Heart left ventricle (tissue), 16 donors: ENCODE results near the gene TNRC6B. TPM values are rescaled to one million over a fixed set of nuclear protein-coding genes. Genes with fewer than 3 reads are reported as not detected.

Source experiments
- ATAC-seq, 4 donors: fragments of 200-7000 bp; cut with Tn5 transposase; one replicate each; pipeline ENCODE4 v1.9.1; 2020 to 2022; ENCODE audit warnings: moderate library complexity in 4 of 4, mild to moderate bottlenecking in 3 of 4, moderate number of reproducible peaks in 1 of 4
- DNase-seq, 5 donors: peaks; one replicate each; pipeline ENCODE4 v3.0.0-alpha.2; 2020
- H3K27ac ChIP-seq, 12 donors: fragments of 200-600 bp; sonication (generic) in 4 of 12; one replicate each; pipeline versions ENCODE4 v1.5.0 to v1.8.0; 2016 to 2022; ENCODE audit warnings: mild to moderate bottlenecking in 2 of 12
- H3K27me3 ChIP-seq, 9 donors: fragments of 200-600 bp; sonication (generic) in 2 of 9; one replicate each; pipeline versions ENCODE4 v1.5.1 to v1.8.0; 2016 to 2022; ENCODE audit warnings: mild to moderate bottlenecking in 3 of 9
- H3K36me3 ChIP-seq, 9 donors: fragments of 200-600 bp; sonication (generic) in 2 of 9; one replicate each; pipeline versions ENCODE4 v1.5.0 to v1.8.0; 2018 to 2022; ENCODE audit warnings: mild to moderate bottlenecking in 2 of 9
- H3K4me1 ChIP-seq, 12 donors: fragments of 200-600 bp; sonication (generic) in 4 of 12; one replicate each; pipeline versions ENCODE4 v1.5.0 to v1.8.0; 2016 to 2022; ENCODE audit warnings: mild to moderate bottlenecking in 3 of 12
- H3K4me3 ChIP-seq, 12 donors: fragments of 200-600 bp; sonication (generic) in 4 of 12; one replicate each; pipeline versions ENCODE4 v1.5.0 to v1.8.0; 2017 to 2022; ENCODE audit warnings: mild to moderate bottlenecking in 9 of 12, moderate library complexity in 4 of 12
- H3K9me3 ChIP-seq, 12 donors: fragments of 200-600 bp; sonication (generic) in 4 of 12; one replicate each; pipeline versions ENCODE4 v1.5.0 to v1.8.0; 2016 to 2022; ENCODE audit warnings: mild to moderate bottlenecking in 1 of 12
- CTCF ChIP-seq, 12 donors: fragments of 200-600 bp; sonication (generic) in 4 of 12; IDR thresholded peaks; one replicate each; pipeline versions ENCODE4 v1.5.0 to v1.8.0; 2018 to 2022; ENCODE audit warnings: antibody characterized with exemption in 12 of 12, mild to moderate bottlenecking in 5 of 12
- POLR2A ChIP-seq, 2 donors: fragments of 450-650 bp; IDR thresholded peaks; one replicate each; pipeline ENCODE4 v1.6.1; 2017; ENCODE audit warnings: antibody characterized with exemption in 2 of 2, mild to moderate bottlenecking in 2 of 2, moderate library complexity in 2 of 2
- WGBS, 4 donors: extraction: QIAGEN DNeasy Blood & Tissue Kit in 2 of 4; methylation state at CpG; one replicate each; pipeline versions ENCODE4 v1.1.5 to v1.1.7; 2013 to 2018; 5-methylcytosine and 5-hydroxymethylcytosine counted together
- intact Hi-C, 10 donors: fragments of 100-400 bp; cut with DNase I; formaldehyde crosslinking; loops; one replicate each; pipeline versions ENCODE4 v1.11.1 to v1.14.2; 2022
- polyA plus RNA-seq, 2 donors: library from polyadenylated mRNA; stranded (reverse); fragments of 200-250 nt; gene quantifications; one replicate each; pipeline ENCODE4 v1.2.3, GENCODE V29; 2013
- total RNA-seq, 9 donors: library from RNA; depleted of rRNA in 2 of 9; stranded (reverse); fragments of >200 nt in 2 of 9; fragmentation: NEBNext Ultra II Directional in 3 of 9; extraction: Animal tissue kit (Norgen Biotek cat#: 25700) in 3 of 9; gene quantifications; one replicate each; pipeline versions ENCODE4 v1.1.0 to v1.2.4, GENCODE V29; 2016 to 2023
- donor health status: ischemic (EF 13 %, LVEDD 7.1; RV severe dilation, severe dysfunction).
- donor health status: healthy with polysubstance abuse.
- donor health status: DM: no; HTN: yes; CAD: no.
- donor health status: DM: no; HTN: no; CAD: no.
- donor health status: ischemic (EF 25% LVEDD 6.9; RV normal size, moderate dysfunction).
- donor health status: ischemic (EF 25% LVEDD 5.7; RV mildly dilated, moderate dysfunction).
- donor health status: healthy.
- donor health status: DM: yes; HTN: yes; CAD: no.
- donor health status: ischemic (EF 35%, LVEDD 5.7; RV mildly dilated, moderate dysfunction).
- donor health status: nonischemic (EF 11% LVEDD 7.7; RV severe dilation, severe dysfunction).
- donor health status: DM: yes; HTN: yes; CAD: no.
- donor health status: PGD.
- donor health status: ischemic (EF 29% LVEDD 5.4; RV normal size, mild dysfunction).
- donor health status: nonischemic (EF 23%, LVEDD 6.1; RV moderate dilation, normal function).

The TNRC6B gene
- total and polyA plus RNA-seq, 11 donors = 13.2 to 62.4 (median 39.3) TPM

DNA sequence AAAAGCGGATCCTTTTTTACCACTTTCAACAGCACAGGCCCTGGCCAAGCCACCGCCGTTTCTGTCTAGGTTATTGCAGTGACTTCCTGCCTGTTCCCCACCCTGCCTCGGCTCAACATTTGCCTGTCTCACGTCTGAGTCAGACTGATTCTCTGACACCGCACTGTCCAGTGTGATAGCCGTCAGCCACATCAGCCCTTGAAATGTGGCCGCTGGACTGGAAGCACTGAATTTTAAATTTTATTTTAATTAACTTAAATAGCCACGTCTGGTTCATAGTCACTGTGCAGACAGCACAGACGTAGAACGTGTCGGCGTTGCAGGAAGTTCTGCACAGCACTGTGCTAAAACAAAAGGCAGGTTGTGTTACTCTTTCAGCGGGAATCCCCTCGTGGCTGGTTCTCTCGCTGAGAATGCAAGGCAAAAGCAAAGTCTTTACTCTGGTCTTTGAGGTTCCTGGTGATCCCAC is 112.3 kb downstream of the TNRC6B start:
- intact Hi-C loops = loop anchor here in 2 of 10 donors (5.0 to 10.0 kb wide), 2 partner anchors 32 to 255 kb away; no protein-coding TSS in a partner anchor

GRCh38 chr22:40290516-40290915 is 112.8 kb downstream of the TNRC6B start:
- peak in 3 of 4 donors; percentile 18 to 48 (median 25) for ATAC-seq
- no peak for DNase-seq
- WGBS, 4 donors = 88 to 92% (median 89%) methylated on average over 7 of the region's 7 CpGs

More for the DNA sequence above, 112.3 kb downstream of the TNRC6B start:
- Histone ChIP-seq H3K27ac (peak overlapping the region in 3 of 12 donors; percentile 8 to 84 (median 20)), H3K27me3 (no peaks in the 10 kb centered on the region), H3K4me1 (peaks cover 0 to 20% (median 0%) of the 10 kb centered on the region in 12 donors), H3K4me3 (peak overlapping the region in 1 of 12 donors; percentile 5), H3K36me3 (peaks cover 0 to 99% (median 94%) of the 10 kb centered on the region in 9 donors), H3K9me3 (no peaks in the 10 kb centered on the region)
- TF ChIP-seq POLR2A (IDR thresholded peaks at IDR 0.05) (no peak), CTCF (IDR thresholded peaks at IDR 0.05) (no peak)
- DNase-seq = peak in 3 of 5 donors; percentile 28 to 62 (median 48)
- 56 to 77% (median 61%) methylated on average over 16 of the region's 16 CpGs for WGBS, 4 donors
- peak; percentile 24 to 82 (median 66) for ATAC-seq

GRCh38 chr22:40294696-40295095 is 117.0 kb downstream of the TNRC6B start:
- H3K4me1 ChIP-seq = peaks cover 0 to 11% (median 0%) of the 10 kb centered on the region in 12 donors
- no peak for DNase-seq
- no peak overlapping the region for H3K4me3 ChIP-seq
- TF ChIP-seq POLR2A (IDR thresholded peaks at IDR 0.05) (no peak), CTCF (IDR thresholded peaks at IDR 0.05) (no peak)
- no peaks in the 10 kb centered on the region for H3K27me3 ChIP-seq
- H3K27ac ChIP-seq = no peak overlapping the region
- WGBS, 4 donors = 97 to 98% (median 98%) methylated on average over 3 of the region's 3 CpGs
- ATAC-seq = no peak
- H3K9me3 ChIP-seq = no peaks in the 10 kb centered on the region
- peaks cover 0 to 90% (median 84%) of the 10 kb centered on the region in 9 donors for H3K36me3 ChIP-seq
- intact Hi-C loops = no loop called here

More at GRCh38 chr22:40290516-40290915, 112.8 kb downstream of the TNRC6B start:
- Histone ChIP-seq H3K27me3 (no peaks in the 10 kb centered on the region), H3K27ac (peak overlapping the region in 2 of 12 donors; percentile 8 to 84), H3K9me3 (no peaks in the 10 kb centered on the region), H3K4me3 (no peak overlapping the region), H3K36me3 (peaks cover 0 to 99% (median 93%) of the 10 kb centered on the region in 9 donors), H3K4me1 (peaks cover 0 to 20% (median 0%) of the 10 kb centered on the region in 12 donors)
- TF ChIP-seq CTCF (IDR thresholded peaks at IDR 0.05) (no peak), POLR2A (IDR thresholded peaks at IDR 0.05) (no peak)
- intact Hi-C loops = no loop called here

GRCh38 chr22:40300316-40300715 is 122.6 kb downstream of the TNRC6B start:
- Histone ChIP-seq H3K4me1 (peaks cover 0 to 5% (median 0%) of the 10 kb centered on the region in 12 donors), H3K27ac (no peak overlapping the region), H3K4me3 (no peak overlapping the region), H3K9me3 (no peaks in the 10 kb centered on the region), H3K27me3 (no peaks in the 10 kb centered on the region), H3K36me3 (peaks cover 0 to 93% (median 82%) of the 10 kb centered on the region in 9 donors)
- intact Hi-C loops = no loop called here
- TF ChIP-seq POLR2A (IDR thresholded peaks at IDR 0.05) = no peak
- TF ChIP-seq CTCF (IDR thresholded peaks at IDR 0.05) = no peak
- ATAC-seq (no peak), DNase-seq (no peak)
